ENCODE measurements around the gene FRMD4B.

FRMD4B gene

GRCh38 chr3:69200384-69201068 lies 185.4 kb downstream of the FRMD4B start:
- DNase-seq = no peak

GRCh38 chr3:69199942-69200341 lies 185.9 kb downstream of the FRMD4B start:
- DNase-seq = no peak

DNA sequence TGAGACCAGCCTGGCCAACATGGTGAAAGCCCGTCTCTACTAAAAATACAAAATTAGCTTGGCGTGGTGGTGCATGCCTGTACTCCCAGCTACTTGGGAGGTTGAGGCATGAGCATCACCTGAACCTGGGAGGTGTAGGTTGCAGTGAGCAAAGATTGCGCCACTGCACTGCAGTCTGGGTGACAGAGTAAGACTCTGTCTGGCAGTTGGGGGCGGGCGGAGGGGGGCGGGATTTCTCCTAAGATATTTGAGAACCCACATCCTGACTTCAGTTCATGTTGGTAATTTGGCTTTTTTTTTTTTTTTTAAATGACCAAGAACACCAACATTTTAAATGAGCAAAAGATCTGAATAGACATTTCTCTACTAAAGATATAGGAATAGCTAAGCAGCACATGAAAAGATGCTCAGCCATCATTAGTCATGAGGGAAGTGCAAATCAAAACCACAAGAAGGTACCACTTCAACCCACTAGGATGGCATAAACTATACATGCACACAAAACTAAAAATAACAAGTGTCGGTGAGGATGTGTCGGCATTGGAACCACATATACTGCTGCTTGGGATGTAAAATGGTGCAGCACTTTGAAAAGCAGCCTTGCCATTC lies 187.9 kb downstream of the FRMD4B start:
- no peak for DNase-seq

DNA sequence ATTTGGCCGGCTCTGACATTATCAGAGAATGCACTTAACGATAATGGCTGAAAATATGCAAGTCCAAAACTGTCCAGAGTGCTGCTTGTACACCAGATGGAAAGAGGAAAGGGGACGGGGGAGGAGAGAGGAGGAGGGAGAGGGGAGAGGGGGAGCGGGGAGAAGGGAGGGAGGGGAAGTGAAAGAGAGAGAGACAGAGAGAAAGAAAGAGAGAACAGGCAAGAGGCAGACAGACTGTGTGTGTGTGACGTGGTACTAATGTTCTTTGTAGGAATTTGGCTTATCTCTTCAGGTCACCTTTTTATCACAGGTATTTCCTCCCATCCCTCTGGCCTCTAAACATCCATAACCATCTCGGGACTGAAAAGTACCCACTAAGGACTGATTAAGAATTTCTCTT lies 188.4 kb downstream of the FRMD4B start:
- DNase-seq = no peak

GRCh38 chr3:69196876-69197275 lies 189.0 kb downstream of the FRMD4B start:
- no peak for DNase-seq

- no peak for DNase-seq
These were observed 191.3 kb downstream of the FRMD4B start for GRCh38 chr3:69194431-69195165.

DNA sequence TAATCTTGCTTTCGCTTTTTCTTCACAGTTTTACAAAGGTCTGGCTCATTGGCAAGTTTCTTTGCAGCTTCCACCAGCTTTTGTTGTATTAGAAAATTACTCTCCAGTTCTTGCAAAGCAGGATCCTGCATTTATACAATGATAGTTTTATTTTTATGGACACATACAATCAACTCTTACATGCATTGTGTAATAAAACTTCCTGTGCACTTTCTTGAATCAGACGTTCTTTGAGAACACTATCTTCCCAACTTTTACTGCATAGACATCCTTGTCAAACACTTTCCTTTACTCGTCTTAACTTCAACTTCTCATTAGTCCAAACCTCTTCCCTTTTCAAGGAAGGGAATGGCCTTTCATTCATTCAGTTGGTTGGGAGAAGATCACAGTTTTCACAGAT lies 192.1 kb downstream of the FRMD4B start:
- no peak for DNase-seq

DNA sequence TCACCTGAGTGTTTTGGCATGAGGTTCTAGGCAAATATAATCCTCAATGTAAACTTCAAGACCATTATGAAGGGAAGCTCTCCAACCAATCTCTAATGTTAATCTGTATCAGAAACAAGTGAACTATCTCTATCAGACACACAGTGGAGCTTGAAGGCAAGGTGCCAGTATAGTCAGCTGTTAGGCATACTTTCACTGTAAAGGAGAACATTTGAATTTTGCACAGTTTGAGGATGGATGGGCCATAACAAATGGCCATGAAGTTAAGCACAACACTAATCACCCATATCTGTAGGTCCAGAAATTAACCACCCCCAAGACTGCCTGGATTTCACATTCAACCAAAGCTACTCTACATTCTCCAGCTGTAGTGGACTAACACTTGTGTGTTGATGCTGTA lies 194.4 kb downstream of the FRMD4B start:
- DNase-seq = no peak

- no peak for DNase-seq
These were observed 196.4 kb downstream of the FRMD4B start for GRCh38 chr3:69189487-69189886.

GRCh38 chr3:69186575-69187093 lies 199.3 kb downstream of the FRMD4B start:
- DNase-seq = no peak

DNA sequence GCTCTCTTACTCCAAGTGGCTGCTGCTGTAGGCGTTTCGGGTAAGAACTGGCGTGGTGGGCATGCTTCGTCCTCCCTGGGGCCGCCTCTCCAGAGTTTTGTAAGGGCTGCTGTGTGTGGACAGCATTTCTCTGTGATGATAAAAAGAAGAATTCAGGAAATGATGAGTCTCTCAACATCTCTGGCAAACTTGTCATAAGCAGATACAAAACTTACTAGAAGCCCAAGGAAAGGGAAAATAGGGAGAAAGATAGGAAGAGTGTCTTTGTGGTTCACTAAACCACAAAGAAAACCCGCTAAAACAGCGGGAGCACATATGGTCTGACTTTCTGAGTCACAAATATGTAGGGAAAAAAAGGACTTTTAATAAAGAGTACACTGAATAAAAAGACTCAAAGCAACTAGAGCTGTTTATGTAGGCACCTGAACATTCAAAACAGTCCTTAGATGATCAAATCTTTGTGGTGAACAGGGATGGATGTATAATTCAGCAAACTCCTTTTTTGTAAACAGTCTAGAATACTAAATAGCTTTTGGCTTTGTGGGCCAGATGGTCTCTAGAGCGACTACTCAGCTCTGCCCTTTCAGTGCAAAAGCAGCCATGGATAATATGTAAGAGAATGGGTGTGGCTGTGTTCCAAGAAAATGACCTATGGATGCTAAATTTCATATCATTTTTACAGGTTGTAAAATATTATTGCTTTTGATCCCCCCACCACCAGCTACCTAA lies 203.1 kb downstream of the FRMD4B start:
- peak; percentile 11 for DNase-seq

DNA sequence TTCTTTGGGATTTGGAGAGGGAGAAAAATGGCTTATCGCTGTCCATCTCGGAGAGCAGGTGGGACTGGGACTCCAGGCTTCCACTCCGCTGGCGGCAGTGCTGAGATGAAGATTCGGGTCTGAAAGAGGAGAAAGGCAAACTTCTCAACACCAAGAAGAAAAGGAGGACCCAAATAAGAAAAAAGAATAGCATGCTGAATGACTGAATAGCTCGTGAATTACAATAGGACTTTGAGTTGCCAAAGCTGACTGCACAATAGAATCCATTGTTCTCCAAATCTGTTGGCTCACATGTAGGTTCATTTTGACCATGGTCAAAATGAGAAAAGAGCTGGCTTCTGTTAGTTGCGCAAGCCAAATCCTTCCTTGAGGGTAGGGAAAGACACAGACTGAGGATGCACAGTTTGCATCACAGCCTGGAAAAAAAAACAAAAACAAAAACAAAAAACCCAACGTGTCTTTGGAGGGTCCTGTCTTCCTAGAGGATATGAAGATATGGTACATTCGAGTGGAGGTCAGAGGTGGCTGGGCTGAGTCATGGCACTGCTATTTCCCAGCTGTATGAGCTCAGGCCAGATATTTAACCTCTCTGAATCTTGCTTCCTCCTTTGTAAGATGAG lies 204.2 kb downstream of the FRMD4B start:
- no peak for DNase-seq

DNA sequence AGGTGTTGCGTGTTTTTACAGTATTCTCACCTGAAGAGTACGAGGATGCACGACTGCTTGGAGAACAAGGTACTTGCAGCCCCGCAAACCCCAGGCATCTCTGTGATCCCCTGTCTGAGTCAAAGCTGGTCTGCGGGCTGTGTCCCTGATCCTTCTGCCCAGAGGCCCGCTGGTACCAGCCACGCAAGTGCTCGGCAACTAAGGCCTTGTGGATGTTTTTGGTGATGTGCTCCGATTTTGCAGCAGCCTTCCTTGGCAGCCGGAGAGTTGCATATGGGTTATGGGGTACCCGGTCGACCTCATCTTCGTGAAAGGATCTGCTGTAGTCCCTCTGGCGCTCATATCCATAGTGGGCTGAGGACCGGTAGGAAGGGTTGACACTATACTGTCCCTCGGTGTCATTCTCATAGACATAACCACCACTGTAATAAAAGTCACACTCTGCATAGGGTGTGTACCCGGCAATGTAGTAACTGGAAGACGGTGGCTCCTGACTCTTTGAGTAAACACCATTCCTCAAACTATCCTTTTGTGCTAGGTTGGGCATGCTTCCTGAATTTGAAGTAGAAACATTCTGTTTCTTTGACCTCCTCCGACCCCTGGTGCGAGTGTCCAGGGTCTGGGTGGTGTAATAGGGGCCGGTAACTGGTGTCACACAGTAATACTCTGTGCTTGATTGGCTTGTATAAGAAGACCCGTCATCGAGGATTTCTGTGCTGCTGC lies 204.9 kb downstream of the FRMD4B start:
- no peak for DNase-seq

DNA sequence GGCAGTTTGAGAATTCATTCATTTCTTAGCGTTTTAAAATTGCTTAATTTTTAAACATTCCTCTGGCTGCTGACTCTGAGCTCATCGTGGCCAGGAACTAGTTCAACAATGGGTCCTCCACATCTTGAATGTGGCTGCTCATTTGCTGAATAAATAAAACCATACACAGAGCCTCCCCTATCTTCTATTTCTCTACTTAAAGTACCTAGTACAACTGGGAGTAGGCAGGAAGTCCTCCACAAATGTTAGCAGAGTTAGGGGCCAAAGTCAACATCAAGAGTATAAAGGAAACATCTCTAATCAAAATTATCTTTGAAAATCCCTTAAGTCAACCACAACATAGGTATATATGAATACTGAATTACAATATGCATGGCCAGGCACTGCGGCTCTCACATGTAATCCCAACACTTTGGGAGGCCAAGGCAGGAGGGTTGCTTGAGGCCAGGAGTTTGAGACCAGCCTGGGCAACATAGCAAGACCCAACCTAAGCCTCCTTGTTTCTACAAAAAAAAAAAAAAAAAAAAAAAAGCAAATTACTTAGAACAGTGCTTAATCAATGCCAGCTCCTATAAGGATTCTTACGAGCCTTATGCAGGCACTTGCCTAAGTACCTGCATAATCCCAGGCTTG lies 206.0 kb downstream of the FRMD4B start:
- no peak for DNase-seq

- no peak for DNase-seq
These were observed 206.8 kb downstream of the FRMD4B start for GRCh38 chr3:69178838-69179739.

DNA sequence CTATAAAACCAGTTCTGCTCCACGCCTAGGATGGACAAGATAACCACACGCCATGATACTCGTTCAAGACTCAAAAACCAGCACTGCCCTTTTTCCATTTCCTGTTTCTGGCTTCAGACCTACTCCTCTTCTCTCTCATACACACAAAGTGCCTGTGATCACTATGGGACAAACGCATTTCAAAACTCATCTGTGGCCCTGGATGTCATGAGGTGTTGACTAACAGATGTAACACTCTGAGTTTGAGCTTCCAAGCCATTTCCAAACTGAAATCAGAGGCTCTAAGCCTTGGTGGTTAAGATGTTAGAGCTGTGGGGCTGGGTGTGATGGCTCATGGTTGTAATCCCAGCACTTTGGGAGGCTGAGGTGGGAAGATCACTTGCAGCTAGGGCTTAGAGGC lies 207.8 kb downstream of the FRMD4B start:
- no peak for DNase-seq

DNA sequence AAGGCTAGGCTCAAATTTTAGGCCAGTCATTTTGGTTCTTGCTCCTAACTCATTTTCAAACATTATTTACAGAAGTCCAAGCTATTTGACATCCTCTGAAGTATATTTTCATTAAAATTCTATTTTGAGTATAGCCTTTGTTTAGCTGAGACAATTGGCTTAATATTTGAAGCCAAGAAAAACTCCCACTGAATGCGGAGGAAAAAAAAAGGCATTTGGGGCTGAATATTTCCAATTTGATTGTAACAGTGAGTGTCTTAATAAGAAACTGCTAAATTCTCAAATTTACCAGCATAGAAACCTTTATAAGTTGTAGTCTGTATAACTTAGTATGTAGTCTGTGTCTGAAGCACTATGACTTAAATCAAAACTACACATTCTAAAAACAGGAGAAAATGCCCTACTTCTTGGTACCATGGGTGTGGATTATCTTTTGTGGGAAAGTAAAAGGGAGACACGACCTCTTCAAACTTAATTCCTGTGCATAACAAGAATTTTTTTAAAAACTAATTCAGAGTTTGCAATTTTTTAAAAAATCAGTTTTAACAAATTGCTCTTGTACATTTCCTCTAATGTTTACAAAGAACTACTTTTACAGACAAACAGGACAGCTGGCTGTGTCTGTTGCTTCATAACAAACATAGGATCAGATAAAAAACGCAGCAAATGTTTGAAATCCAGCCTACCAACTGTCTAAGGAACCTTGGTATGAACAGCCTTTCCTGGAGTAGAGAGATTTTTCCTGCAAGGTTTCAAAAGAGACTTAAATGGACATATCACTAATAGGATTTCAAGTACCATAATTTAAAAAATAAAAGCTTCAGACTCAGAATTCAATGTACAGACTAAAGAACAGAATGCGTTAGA lies 210.8 kb downstream of the FRMD4B start:
- no peak for DNase-seq

GRCh38 chr3:69174445-69174844 lies 211.4 kb downstream of the FRMD4B start:
- no peak for DNase-seq

- DNase-seq = no peak
These were observed 213.8 kb downstream of the FRMD4B start for GRCh38 chr3:69172058-69172457.

GRCh38 chr3:69166446-69166845 lies 219.4 kb downstream of the FRMD4B start:
- no peak for DNase-seq
